Liver (tissue), 9 donors: ENCODE data around the gene CUL1. TPM values are rescaled to one million over a fixed set of nuclear protein-coding genes. Genes with fewer than 3 reads are reported as not detected.

Source experiments
- DNase-seq: peaks from one replicate; pipeline ENCODE4 v3.0.0-alpha.2; 2017; ENCODE audit warnings: low spot score
- H3K27ac ChIP-seq, 2 donors: one replicate each; pipeline ENCODE4 v1.7.0; 2013; ENCODE audit warnings: inconsistent platforms in 2 of 2, low read length in 2 of 2, control low read depth in 1 of 2, low read depth in 1 of 2, mild to moderate bottlenecking in 1 of 2
- H3K27me3 ChIP-seq, 4 donors: one replicate each; pipeline versions ENCODE4 v1.6.1 to v1.7.0; 2013; ENCODE audit warnings: low read length in 3 of 4, inconsistent platforms in 1 of 4, mild to moderate bottlenecking in 1 of 4, moderate library complexity in 1 of 4; ENCODE audit not compliant: control insufficient read depth in 4 of 4, insufficient read depth in 4 of 4
- H3K36me3 ChIP-seq, 4 donors: one replicate each; pipeline versions ENCODE4 v1.6.1 to v1.7.0; 2013; ENCODE audit warnings: low read length in 3 of 4, mild to moderate bottlenecking in 3 of 4, low read depth in 1 of 4, moderate library complexity in 1 of 4; ENCODE audit not compliant: control insufficient read depth in 4 of 4, insufficient read depth in 3 of 4
- H3K4me1 ChIP-seq, 4 donors: one replicate each; pipeline versions ENCODE4 v1.6.1 to v1.7.0; 2013; ENCODE audit warnings: low read length in 3 of 4, mild to moderate bottlenecking in 3 of 4, moderate library complexity in 1 of 4; ENCODE audit not compliant: control insufficient read depth in 4 of 4, insufficient read depth in 4 of 4
- H3K4me3 ChIP-seq, 3 donors: one replicate each; pipeline versions ENCODE4 v1.6.1 to v1.7.0; 2013; ENCODE audit warnings: low read length in 3 of 3, control low read depth in 1 of 3, low read depth in 1 of 3, mild to moderate bottlenecking in 1 of 3
- H3K9ac ChIP-seq, 2 donors: one replicate each; pipeline ENCODE4 v1.7.0; 2013; ENCODE audit warnings: low read length in 2 of 2, mild to moderate bottlenecking in 2 of 2, moderate library complexity in 2 of 2, control low read depth in 1 of 2, low read depth in 1 of 2
- H3K9me3 ChIP-seq, 4 donors: one replicate each; pipeline versions ENCODE4 v1.6.1 to v1.7.0; 2013; ENCODE audit warnings: low read length in 3 of 4; ENCODE audit not compliant: control insufficient read depth in 4 of 4
- ATF3 ChIP-seq: IDR thresholded peaks from 2 replicates; pipeline ENCODE4 v1.6.1; 2016; ENCODE audit warnings: antibody characterized with exemption
- CTCF ChIP-seq: fragments of 150-350 bp; IDR thresholded peaks from 2 replicates; pipeline ENCODE4 v1.5.1; 2017; ENCODE audit warnings: improper control_type of control experiment, low read depth, low read length; ENCODE audit not compliant: missing input control
- EGR1 ChIP-seq, 2 donors: IDR thresholded peaks; 2 replicates each; pipeline ENCODE4 v1.6.1; 2016 to 2018; ENCODE audit warnings: antibody characterized with exemption in 2 of 2, low read depth in 2 of 2
- FOXA1 ChIP-seq: IDR thresholded peaks from 2 replicates; pipeline ENCODE4 v1.6.1; 2016; ENCODE audit warnings: antibody characterized with exemption
- GABPA ChIP-seq, 2 donors: IDR thresholded peaks in 1 of 2; conservative IDR thresholded peaks in 1 of 2; 2 replicates each; pipeline ENCODE4 v1.6.1; 2016; ENCODE audit warnings: antibody characterized with exemption in 2 of 2, mild to moderate bottlenecking in 1 of 2, moderate library complexity in 1 of 2
- HNF4A ChIP-seq, 2 donors: conservative IDR thresholded peaks; 2 replicates each; pipeline ENCODE4 v1.6.1; 2016; ENCODE audit warnings: antibody characterized with exemption in 2 of 2, mild to moderate bottlenecking in 2 of 2
- HNF4G ChIP-seq: IDR thresholded peaks from 2 replicates; pipeline ENCODE4 v1.6.1; 2016; ENCODE audit warnings: antibody characterized with exemption
- JUND ChIP-seq, 2 donors: IDR thresholded peaks; 2 replicates each; pipeline ENCODE4 v1.6.1; 2016; ENCODE audit warnings: antibody characterized with exemption in 2 of 2
- MAX ChIP-seq: IDR thresholded peaks from 2 replicates; pipeline ENCODE4 v1.6.1; 2016; ENCODE audit warnings: antibody characterized with exemption
- NR2F2 ChIP-seq: IDR thresholded peaks from 2 replicates; pipeline ENCODE4 v1.6.1; 2016; ENCODE audit warnings: antibody characterized with exemption
- RAD21 ChIP-seq, 2 donors: IDR thresholded peaks; 2 replicates each; pipeline ENCODE4 v1.6.1; 2016; ENCODE audit warnings: antibody characterized with exemption in 2 of 2, mild to moderate bottlenecking in 2 of 2
- REST ChIP-seq: IDR thresholded peaks from 2 replicates; pipeline ENCODE4 v1.6.1; 2016; ENCODE audit warnings: antibody characterized with exemption, mild to moderate bottlenecking
- RXRA ChIP-seq, 2 donors: IDR thresholded peaks; 2 replicates each; pipeline ENCODE4 v1.6.1; 2017 to 2018; ENCODE audit warnings: antibody characterized with exemption in 2 of 2, mild to moderate bottlenecking in 1 of 2
- SP1 ChIP-seq: IDR thresholded peaks from 2 replicates; pipeline ENCODE4 v1.6.1; 2018; ENCODE audit warnings: antibody characterized with exemption, mild to moderate bottlenecking
- TAF1 ChIP-seq: conservative IDR thresholded peaks from 2 replicates; pipeline ENCODE4 v1.6.1; 2016; ENCODE audit warnings: antibody characterized with exemption, mild to moderate bottlenecking
- YY1 ChIP-seq: IDR thresholded peaks from 2 replicates; pipeline ENCODE4 v1.6.1; 2016; ENCODE audit warnings: antibody characterized with exemption, mild to moderate bottlenecking
- ZBTB33 ChIP-seq: IDR thresholded peaks from 2 replicates; pipeline ENCODE4 v1.6.1; 2016; ENCODE audit warnings: antibody characterized with exemption
- WGBS: extraction: QIAGEN DNeasy Blood & Tissue Kit; methylation state at CpG from one replicate; pipeline ENCODE4 v1.1.7; 2013; 5-methylcytosine and 5-hydroxymethylcytosine counted together
- polyA plus RNA-seq, 2 donors: library from polyadenylated mRNA; stranded (reverse) in 1 of 2; unstranded in 1 of 2; fragments of 200-250 nt in 1 of 2; fragments of >200 nt in 1 of 2; fragmentation: Nextera tagmentation in 1 of 2; extraction: Ambion mirVana in 1 of 2; gene quantifications; one replicate each; pipeline versions ENCODE4 v1.2.1 to v1.2.3, GENCODE V29; 2013 to 2015
- total RNA-seq, 2 donors: library from RNA; depleted of rRNA; stranded (reverse); fragments of >200 nt; gene quantifications; one replicate each; pipeline ENCODE4 v1.2.3, GENCODE V29; 2014
- donor health status: healthy.
- donor health status: healthy.
- donor health status: healthy.
- donor health status: healthy.
- donor health status: healthy.

Gene CUL1
- total and polyA plus RNA-seq, 4 donors = 21.7 to 56.7 (median 26.7) TPM

- H3K27me3 ChIP-seq = no peaks in the 10 kb centered on the region
- no peak overlapping the region for H3K9ac ChIP-seq
- TF ChIP-seq EGR1 (IDR thresholded peaks at IDR 0.05; ENCODE audit: low read depth in 2 of 2) = no peak
- no peak for TF ChIP-seq YY1
- TF ChIP-seq NR2F2 = no peak
- no peak for TF ChIP-seq RXRA (IDR thresholded peaks at IDR 0.05)
- no peak for TF ChIP-seq REST
- TF ChIP-seq MAX = no peak
- no peak for TF ChIP-seq ATF3
- TF ChIP-seq FOXA1 = no peak
- no peak for TF ChIP-seq HNF4A (conservative IDR thresholded peaks at IDR 0.05)
- no peak for TF ChIP-seq TAF1
- no peak for TF ChIP-seq HNF4G
- TF ChIP-seq GABPA (IDR thresholded peaks at IDR 0.05 in 1 of 2, conservative IDR thresholded peaks at IDR 0.05 in 1 of 2) = no peak
- no peak for TF ChIP-seq ZBTB33
- no peaks in the 10 kb centered on the region for H3K4me1 ChIP-seq
- H3K9me3 ChIP-seq = no peaks in the 10 kb centered on the region
- H3K27ac ChIP-seq = no peak overlapping the region
- peaks cover 3 to 24% (median 13%) of the 10 kb centered on the region in 4 donors for H3K36me3 ChIP-seq
- 91% methylated on average over 6 of the region's 6 CpGs for WGBS
- no peak overlapping the region for H3K4me3 ChIP-seq
- no peak for DNase-seq
These were observed 56.2 kb downstream of the CUL1 start for GRCh38 chr7:148754912-148755311.

- Histone ChIP-seq H3K36me3 (peaks cover 2 to 32% (median 15%) of the 10 kb centered on the region in 4 donors), H3K9ac (no peak overlapping the region), H3K4me1 (peaks cover 0 to 2% (median 0%) of the 10 kb centered on the region in 4 donors), H3K27me3 (no peaks in the 10 kb centered on the region), H3K27ac (no peak overlapping the region), H3K9me3 (no peaks in the 10 kb centered on the region), H3K4me3 (no peak overlapping the region)
- no peak for DNase-seq
- WGBS = 81% methylated on average over 12 of the region's 12 CpGs
- TF ChIP-seq RAD21 (IDR thresholded peaks at IDR 0.05) (no peak), EGR1 (IDR thresholded peaks at IDR 0.05; ENCODE audit: low read depth in 2 of 2) (no peak), YY1 (no peak), RXRA (IDR thresholded peaks at IDR 0.05) (peak; percentile 22 to 48), HNF4A (conservative IDR thresholded peaks at IDR 0.05) (peak; percentile 61 to 65), GABPA (IDR thresholded peaks at IDR 0.05 in 1 of 2, conservative IDR thresholded peaks at IDR 0.05 in 1 of 2) (no peak), JUND (IDR thresholded peaks at IDR 0.05) (no peak), HNF4G (no peak), FOXA1 (no peak), SP1 (no peak), CTCF (no peak), NR2F2 (no peak), ZBTB33 (no peak), ATF3 (no peak)
These were observed 63.0 kb downstream of the CUL1 start for GRCh38 chr7:148761499-148762278.
